ENCODE measurements around the gene GPR157. TPM values are rescaled to one million over a fixed set of nuclear protein-coding genes. Genes with fewer than 3 reads are reported as not detected.

Gene GPR157
- total and polyA plus RNA-seq, 2 of the 13 experiments (the other 11 are each of a cell fraction or from before 2014, with no cell fraction given), result 10.1 to 19.2 TPM

DNA sequence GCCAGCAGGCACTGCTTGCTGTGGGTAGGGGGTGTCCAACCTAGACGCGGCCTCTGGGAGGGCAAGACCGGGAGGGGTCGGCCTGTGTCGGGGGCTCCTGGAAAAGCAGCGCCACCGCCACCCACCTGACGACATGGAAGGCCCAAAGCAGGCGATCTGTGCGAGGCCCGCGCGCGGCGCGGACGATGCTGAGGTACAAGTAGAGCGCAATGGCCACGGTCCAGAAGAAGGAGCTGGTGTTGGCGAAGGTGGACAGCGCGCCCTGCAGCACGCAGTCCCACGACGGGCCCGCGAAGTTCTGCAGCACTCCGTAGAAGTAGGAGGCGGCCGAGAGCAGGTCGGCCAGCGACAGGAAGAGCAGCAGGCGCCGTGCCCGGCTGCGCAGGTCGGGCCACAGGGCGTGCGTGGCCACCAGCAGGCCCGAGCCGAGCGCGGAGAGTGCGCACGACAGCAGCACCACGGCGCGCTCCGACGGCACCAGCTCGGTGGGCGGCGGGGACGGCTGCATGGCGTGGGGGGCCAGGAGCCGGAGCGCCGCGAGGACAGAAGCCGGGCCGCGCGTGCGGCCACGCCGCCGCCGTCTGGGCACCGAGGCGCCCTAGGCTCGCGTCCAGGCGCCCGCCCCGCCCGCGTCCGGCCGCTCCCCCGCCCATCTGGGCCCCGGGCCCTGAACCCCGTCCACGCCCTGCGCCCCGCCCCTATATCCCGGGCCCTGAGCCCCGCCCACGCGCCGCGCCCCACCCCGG, at the start of gene GPR157 (continued):
- TF ChIP-seq, protein P1, sequence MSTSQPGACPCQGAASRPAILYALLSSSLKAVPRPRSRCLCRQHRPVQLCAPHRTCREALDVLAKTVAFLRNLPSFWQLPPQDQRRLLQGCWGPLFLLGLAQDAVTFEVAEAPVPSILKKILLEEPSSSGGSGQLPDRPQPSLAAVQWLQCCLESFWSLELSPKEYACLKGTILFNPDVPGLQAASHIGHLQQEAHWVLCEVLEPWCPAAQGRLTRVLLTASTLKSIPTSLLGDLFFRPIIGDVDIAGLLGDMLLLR (CRISPR knock-in tag; IDR thresholded peaks at IDR 0.05), result peak; percentile 86
- TF ChIP-seq, protein P2, sequence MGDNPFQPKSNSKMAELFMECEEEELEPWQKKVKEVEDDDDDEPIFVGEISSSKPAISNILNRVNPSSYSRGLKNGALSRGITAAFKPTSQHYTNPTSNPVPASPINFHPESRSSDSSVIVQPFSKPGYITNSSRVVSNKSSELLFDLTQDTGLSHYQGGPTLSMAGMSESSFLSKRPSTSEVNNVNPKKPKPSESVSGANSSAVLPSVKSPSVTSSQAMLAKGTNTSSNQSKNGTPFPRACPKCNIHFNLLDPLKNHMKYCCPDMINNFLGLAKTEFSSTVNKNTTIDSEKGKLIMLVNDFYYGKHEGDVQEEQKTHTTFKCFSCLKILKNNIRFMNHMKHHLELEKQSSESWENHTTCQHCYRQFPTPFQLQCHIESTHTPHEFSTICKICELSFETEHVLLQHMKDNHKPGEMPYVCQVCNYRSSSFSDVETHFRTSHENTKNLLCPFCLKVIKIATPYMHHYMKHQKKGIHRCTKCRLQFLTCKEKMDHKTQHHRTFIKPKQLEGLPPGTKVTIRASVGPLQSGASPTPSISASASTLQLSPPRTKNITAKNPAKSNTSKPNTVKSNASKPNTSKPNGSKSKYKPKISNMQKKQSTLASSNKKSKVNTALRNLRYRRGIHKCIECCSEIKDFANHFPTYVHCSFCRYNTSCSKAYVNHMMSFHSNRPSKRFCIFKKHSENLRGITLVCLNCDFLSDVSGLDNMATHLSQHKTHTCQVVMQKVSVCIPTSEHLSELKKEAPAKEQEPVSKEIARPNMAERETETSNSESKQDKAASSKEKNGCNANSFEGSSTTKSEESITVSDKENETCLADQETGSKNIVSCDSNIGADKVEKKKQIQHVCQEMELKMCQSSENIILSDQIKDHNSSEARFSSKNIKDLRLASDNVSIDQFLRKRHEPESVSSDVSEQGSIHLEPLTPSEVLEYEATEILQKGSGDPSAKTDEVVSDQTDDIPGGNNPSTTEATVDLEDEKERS (CRISPR knock-in tag; IDR thresholded peaks at IDR 0.05), result 0 out of 2 replicates have a peak, but pooled peaks have one; percentile 33
- TF ChIP-seq, protein P3, sequence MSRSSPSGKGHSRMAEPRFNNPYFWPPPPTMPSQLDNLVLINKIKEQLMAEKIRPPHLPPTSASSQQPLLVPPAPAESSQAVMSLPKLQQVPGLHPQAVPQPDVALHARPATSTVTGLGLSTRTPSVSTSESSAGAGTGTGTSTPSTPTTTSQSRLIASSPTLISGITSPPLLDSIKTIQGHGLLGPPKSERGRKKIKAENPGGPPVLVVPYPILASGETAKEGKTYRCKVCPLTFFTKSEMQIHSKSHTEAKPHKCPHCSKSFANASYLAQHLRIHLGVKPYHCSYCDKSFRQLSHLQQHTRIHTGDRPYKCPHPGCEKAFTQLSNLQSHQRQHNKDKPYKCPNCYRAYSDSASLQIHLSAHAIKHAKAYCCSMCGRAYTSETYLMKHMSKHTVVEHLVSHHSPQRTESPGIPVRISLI (CRISPR knock-in tag; IDR thresholded peaks at IDR 0.05; ENCODE audit: borderline replicate concordance), result 0 out of 2 replicates have a peak, but pooled peaks have one; percentile 43
- TF ChIP-seq, protein P4, sequence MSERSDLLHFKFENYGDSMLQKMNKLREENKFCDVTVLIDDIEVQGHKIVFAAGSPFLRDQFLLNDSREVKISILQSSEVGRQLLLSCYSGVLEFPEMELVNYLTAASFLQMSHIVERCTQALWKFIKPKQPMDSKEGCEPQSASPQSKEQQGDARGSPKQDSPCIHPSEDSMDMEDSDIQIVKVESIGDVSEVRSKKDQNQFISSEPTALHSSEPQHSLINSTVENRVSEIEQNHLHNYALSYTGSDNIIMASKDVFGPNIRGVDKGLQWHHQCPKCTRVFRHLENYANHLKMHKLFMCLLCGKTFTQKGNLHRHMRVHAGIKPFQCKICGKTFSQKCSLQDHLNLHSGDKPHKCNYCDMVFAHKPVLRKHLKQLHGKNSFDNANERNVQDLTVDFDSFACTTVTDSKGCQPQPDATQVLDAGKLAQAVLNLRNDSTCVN (CRISPR knock-in tag; IDR thresholded peaks at IDR 0.05; ENCODE audit: borderline replicate concordance), result no peak
- TF ChIP-seq NRL (CRISPR knock-in tag; IDR thresholded peaks at IDR 0.05; ENCODE audit: borderline replicate concordance) (no peak), ARNTL (CRISPR knock-in tag; IDR thresholded peaks at IDR 0.05) (peak; percentile 26; the same call in 1 of the 2 replicates), FOXJ3 (CRISPR knock-in tag; IDR thresholded peaks at IDR 0.05; ENCODE audit: borderline replicate concordance) (no peak), ZNF775 (CRISPR knock-in tag; IDR thresholded peaks at IDR 0.05; ENCODE audit: borderline replicate concordance) (no peak), HOXD1 (CRISPR knock-in tag; IDR thresholded peaks at IDR 0.05) (peak; percentile 46; the same call in 1 of the 2 replicates), ZBTB38 (CRISPR knock-in tag; IDR thresholded peaks at IDR 0.05) (peak; percentile 65; the same call in 1 of the 2 replicates), HDAC1 (CRISPR knock-in tag; IDR thresholded peaks at IDR 0.05) (peak; percentile 50), ZNF605 (CRISPR knock-in tag; IDR thresholded peaks at IDR 0.05) (peak; percentile 74), ZFP36 (IDR thresholded peaks at IDR 0.05; ENCODE audit: borderline replicate concordance, low read depth, low read length, partially characterized antibody) (no peak), SCMH1 (CRISPR knock-in tag; IDR thresholded peaks at IDR 0.05; ENCODE audit: borderline replicate concordance) (no peak), PITX1 (CRISPR knock-in tag; IDR thresholded peaks at IDR 0.05) (0 out of 2 replicates have a peak, but pooled peaks have one; percentile 26), ZNF589 (CRISPR knock-in tag; conservative IDR thresholded peaks at IDR 0.05) (0 out of 2 replicates have a peak, but pooled peaks have one; percentile 38), RXRA (CRISPR knock-in tag; IDR thresholded peaks at IDR 0.05) (peak; percentile 56; the same call in 1 of the 2 replicates), RFX1 (IDR thresholded peaks at IDR 0.05) (no peak)
- TF ChIP-seq, protein P5, sequence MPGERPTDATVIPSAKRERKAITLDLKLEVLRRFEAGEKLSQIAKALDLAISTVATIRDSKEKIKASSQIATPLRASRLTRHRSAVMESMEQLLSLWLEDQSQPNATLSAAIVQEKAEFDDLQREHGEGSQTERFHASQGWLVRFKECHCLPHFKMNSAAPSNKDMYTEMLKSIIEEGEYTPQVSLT (CRISPR knock-in tag; IDR thresholded peaks at IDR 0.05; ENCODE audit: borderline replicate concordance, low read depth), result no peak
- TF ChIP-seq, protein P6, sequence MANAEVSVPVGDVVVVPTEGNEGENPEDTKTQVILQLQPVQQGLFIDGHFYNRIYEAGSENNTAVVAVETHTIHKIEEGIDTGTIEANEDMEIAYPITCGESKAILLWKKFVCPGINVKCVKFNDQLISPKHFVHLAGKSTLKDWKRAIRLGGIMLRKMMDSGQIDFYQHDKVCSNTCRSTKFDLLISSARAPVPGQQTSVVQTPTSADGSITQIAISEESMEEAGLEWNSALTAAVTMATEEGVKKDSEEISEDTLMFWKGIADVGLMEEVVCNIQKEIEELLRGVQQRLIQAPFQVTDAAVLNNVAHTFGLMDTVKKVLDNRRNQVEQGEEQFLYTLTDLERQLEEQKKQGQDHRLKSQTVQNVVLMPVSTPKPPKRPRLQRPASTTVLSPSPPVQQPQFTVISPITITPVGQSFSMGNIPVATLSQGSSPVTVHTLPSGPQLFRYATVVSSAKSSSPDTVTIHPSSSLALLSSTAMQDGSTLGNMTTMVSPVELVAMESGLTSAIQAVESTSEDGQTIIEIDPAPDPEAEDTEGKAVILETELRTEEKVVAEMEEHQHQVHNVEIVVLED (CRISPR knock-in tag; IDR thresholded peaks at IDR 0.05; ENCODE audit: borderline replicate concordance), result peak; percentile 16; the same call in 1 of the 2 replicates

Measured in HepG2 (cell line).